DOHH2 (cell line): ENCODE results near the gene TEC.

Source experiments
- CTCF ChIP-seq: fragments of 200-600 bp; sonication (generic); IDR thresholded peaks from one replicate; pipeline ENCODE4 v1.5.1; 2014; ENCODE audit warnings: antibody characterized with exemption, mild to moderate bottlenecking, low read depth, low read length; ENCODE audit not compliant: poor library complexity, severe bottlenecking
- EZH2phosphoT487 ChIP-seq: fragments of 200-600 bp; sonication (generic); IDR thresholded peaks from 2 replicates; pipeline ENCODE4 v1.6.1; 2017; ENCODE audit warnings: borderline replicate concordance, mild to moderate bottlenecking, antibody characterized with exemption, low read length, moderate library complexity, mixed read lengths

- no peak for TF ChIP-seq CTCF
- no peak for TF ChIP-seq EZH2phosphoT487
These were observed 90.7 kb downstream of the TEC start for GRCh38 chr4:48178931-48179330.
